Neural cell (in vitro differentiated cells): ENCODE measurements around the gene RAB6D.
"Not testable (repeated sequence)": the region's sequence is repeated elsewhere in the genome, so short reads cannot be mapped to it uniquely, and the experiment has no call there.

Experiments
- CTCF ChIP-seq: fragments of 450-650 bp; IDR thresholded peaks from 2 replicates; pipeline ENCODE4 v1.5.1; 2014; ENCODE audit warnings: antibody characterized with exemption, mild to moderate bottlenecking, moderate library complexity; ENCODE audit not compliant: poor library complexity, severe bottlenecking
- EP300 ChIP-seq: fragments of 450-650 bp; conservative IDR thresholded peaks from 2 replicates; pipeline ENCODE4 v1.6.1; 2014; ENCODE audit warnings: antibody characterized with exemption, mild to moderate bottlenecking, moderate library complexity; ENCODE audit not compliant: poor library complexity, severe bottlenecking
- EZH2 ChIP-seq: fragments of 200-600, 300-800 bp; shearing (Covaris generic), sonication (generic); IDR thresholded peaks from 2 replicates; pipeline ENCODE4 v1.6.1; 2014; ENCODE audit warnings: antibody characterized with exemption, low read length, borderline replicate concordance, mild to moderate bottlenecking; ENCODE audit not compliant: insufficient read depth, poor library complexity, severe bottlenecking
- POLR2AphosphoS5 ChIP-seq: IDR thresholded peaks from 2 replicates; pipeline ENCODE4 v1.6.1; 2012
- RAD21 ChIP-seq: fragments of 450-650 bp; conservative IDR thresholded peaks from 2 replicates; pipeline ENCODE4 v1.6.1; 2014; ENCODE audit warnings: antibody characterized with exemption, mild to moderate bottlenecking, moderate library complexity
- REST ChIP-seq: IDR thresholded peaks from 2 replicates; pipeline ENCODE4 v1.6.1; 2012; ENCODE audit warnings: borderline replicate concordance
- SMC3 ChIP-seq: fragments of 450-650 bp; conservative IDR thresholded peaks from 2 replicates; pipeline ENCODE4 v1.6.1; 2014; ENCODE audit warnings: antibody characterized with exemption, mild to moderate bottlenecking, moderate library complexity; ENCODE audit not compliant: poor library complexity
- TAF1 ChIP-seq: IDR thresholded peaks from 2 replicates; pipeline ENCODE4 v1.6.1; 2012; ENCODE audit warnings: low read depth

- TF ChIP-seq CTCF, TAF1, POLR2AphosphoS5, SMC3, RAD21, EZH2, EP300, REST: not testable (repeated sequence)
Observed at GRCh38 chr2:131391953-131392352, 28.0 kb upstream of the RAB6D start.
